GM18951 (cell line): ENCODE results near the gene ASB17.
"Not testable (repeated sequence)": the region's sequence is repeated elsewhere in the genome, so short reads cannot be mapped to it uniquely, and the experiment has no call there.

Experiments
- POLR2A ChIP-seq: IDR thresholded peaks from 4 replicates; pipeline ENCODE4 v1.6.1; 2011; ENCODE audit warnings: mild to moderate bottlenecking; ENCODE audit not compliant: insufficient read length, insufficient read depth; ENCODE audit errors: extremely low read depth
- in situ Hi-C: fragments of 300-500 bp; cut with MboI; formaldehyde crosslinking; loops from one replicate; pipeline ENCODE4 v1.12.0; 2022; ENCODE audit warnings: low sequenced_read_pairs, mixed read lengths, inconsistent platforms; ENCODE audit not compliant: unreplicated experiment

Gene ASB17

GRCh38 chr1:75932304-75932703, at the start of gene ASB17:
Gene ASB17, minus strand, starts transcription at chr1:75932404. Its CDS starts 113 bp downstream, at chr1:75932291.
- TF ChIP-seq POLR2A: no peak
- in situ Hi-C loops: no loop called here

- in situ Hi-C loops: no loop called here
- no peak for TF ChIP-seq POLR2A
Measured at GRCh38 chr1:75980972-75981897, 49.0 kb upstream of the ASB17 start.

DNA sequence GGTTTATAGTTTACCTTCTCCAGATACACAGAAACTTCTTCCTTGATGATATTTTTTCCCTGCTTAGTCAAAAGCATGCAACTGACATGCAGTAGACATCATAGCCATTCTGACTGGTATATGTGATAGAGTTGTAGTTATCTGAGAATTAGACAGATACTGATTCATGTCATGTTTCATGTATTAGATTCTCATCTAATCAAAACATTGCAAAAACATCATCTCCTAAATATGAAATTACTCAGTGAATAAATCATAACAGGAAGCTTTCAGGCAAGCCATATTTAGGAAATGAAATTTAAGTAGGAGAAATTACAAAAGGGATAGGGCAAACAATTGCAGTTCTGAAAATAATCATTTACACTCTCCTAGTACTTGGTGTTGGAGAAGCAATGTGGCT, 38.4 kb upstream of the ASB17 start:
- no peak for TF ChIP-seq POLR2A
- in situ Hi-C loops: no loop called here

DNA sequence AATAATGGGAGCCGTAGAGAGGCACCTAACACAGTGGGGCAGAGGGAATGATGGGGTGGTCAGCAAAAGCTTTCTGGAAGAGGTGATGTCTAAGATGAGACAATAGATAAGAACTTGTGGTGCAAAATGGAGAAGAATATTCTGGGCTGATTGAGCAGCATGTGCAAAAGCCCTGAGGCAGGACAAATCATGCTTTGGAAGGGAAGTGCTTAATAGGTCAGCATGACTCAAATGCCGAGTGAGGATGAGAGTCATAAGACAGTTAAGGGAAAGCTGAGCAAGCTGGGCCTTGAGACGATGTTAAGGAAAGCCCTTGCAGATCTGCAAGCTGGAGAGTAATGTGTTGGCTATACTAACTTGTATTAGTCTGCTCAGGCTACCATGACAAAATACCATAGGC, 37.3 kb upstream of the ASB17 start:
- TF ChIP-seq POLR2A: no peak
- in situ Hi-C loops: no loop called here

DNA sequence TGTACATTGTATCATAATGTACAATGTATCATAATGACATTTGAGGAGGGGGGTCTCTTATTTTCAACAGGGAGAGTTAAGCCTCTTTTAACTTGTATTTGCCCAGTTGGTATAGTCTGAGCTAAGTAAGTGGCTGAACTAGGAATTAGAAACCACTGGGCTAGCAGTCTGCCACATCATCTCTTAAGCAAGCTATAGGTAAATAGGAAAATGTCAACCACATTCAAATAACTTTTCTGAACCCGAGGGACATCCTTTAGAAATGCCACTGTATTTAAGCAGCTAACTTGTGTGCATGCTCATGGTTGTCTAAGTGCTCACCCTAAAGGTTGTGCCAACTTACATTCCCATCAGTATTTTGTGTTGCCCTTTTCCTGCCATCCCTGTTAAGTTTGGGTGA, 35.5 kb upstream of the ASB17 start:
- in situ Hi-C loops: no loop called here
- TF ChIP-seq POLR2A: no peak

- TF ChIP-seq POLR2A: no peak
Measured at GRCh38 chr1:75964760-75965408, 32.7 kb upstream of the ASB17 start.

GRCh38 chr1:75964110-75964759, 32.0 kb upstream of the ASB17 start:
- in situ Hi-C loops: not testable (repeated sequence)

More at GRCh38 chr1:75964760-75965408, 32.7 kb upstream of the ASB17 start:
- in situ Hi-C loops: no loop called here

- TF ChIP-seq POLR2A: no peak
- in situ Hi-C loops: no loop called here
Measured at GRCh38 chr1:75954586-75954985, 22.4 kb upstream of the ASB17 start.

- TF ChIP-seq POLR2A: no peak
- in situ Hi-C loops: no loop called here
Measured at GRCh38 chr1:75953461-75953860, 21.3 kb upstream of the ASB17 start.

DNA sequence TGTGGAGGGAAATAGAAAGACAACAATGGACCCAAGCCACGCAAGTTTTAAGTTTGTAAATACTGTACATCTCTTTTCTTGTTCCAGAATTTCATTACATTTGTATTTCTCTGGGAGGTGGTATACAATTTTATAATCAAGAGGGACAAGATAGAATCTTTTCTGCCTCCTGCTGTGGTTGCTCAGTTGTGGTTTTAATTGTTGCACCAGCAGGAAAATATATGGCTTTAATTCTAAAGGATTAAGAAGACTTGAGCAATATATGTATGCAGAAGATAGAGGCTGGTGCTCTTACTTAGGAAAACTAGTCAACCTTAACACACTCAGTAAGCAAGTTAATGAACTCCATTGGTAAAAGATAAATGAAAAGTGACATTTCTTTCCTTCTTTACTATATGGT, 19.8 kb upstream of the ASB17 start:
- no peak for TF ChIP-seq POLR2A
- in situ Hi-C loops: no loop called here

DNA sequence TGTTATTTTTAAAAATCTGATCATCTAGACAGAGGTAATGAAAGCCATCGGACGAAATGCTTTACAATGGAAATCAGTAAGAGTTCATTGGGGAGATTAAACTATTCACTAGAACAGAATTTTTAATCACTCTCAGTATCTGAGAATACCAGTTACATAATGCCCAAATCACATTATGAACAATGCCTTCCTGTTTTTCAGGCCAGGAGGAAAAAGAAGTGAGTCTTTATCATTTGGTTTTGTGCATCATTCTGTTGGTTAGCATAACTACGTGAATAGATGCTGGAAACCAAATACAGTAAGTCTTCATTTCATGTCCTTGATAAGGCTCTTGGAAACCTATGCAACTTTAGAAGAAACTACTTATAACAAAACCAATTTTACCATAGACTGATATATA, 18.0 kb upstream of the ASB17 start:
- no peak for TF ChIP-seq POLR2A
- in situ Hi-C loops: no loop called here

DNA sequence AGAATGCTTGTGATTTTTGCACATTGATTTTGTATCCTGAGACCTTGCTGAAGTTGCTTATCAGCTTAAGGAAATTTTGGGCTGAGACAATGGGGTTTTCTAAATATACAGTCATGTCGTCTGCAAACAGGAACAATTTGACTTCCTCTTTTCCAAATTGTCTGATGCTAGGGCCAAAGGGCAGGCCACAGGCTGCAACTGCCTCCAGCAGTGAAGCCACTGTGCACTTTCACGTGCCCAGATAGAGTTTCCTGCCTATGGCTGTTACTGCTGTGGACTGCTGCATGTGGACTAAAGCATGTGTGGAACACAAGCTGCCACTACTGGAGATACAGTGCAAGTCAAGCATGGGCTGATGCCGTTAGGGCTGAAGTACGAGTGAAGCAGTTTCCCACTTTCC, 10.8 kb upstream of the ASB17 start:
- in situ Hi-C loops: not testable (repeated sequence)

DNA sequence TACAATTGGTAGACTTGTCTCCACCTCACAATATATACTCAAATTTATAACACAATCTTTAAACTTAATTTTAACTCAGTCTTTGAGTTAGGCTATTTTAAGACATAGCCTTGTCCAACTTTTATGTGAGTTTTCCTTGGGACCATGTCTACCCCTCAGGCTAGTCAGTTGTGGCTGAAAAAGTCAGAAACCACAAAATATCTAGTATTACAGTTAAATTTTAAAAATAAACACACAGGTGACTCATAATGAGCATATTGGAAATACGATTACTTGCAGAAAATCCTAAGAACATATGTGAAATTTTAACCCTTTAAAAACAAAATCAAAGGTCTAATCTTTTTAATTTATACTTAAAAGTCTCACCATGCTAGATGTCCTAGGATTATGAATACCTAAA, 4.8 kb upstream of the ASB17 start:
- no peak for TF ChIP-seq POLR2A
- in situ Hi-C loops: no loop called here

DNA sequence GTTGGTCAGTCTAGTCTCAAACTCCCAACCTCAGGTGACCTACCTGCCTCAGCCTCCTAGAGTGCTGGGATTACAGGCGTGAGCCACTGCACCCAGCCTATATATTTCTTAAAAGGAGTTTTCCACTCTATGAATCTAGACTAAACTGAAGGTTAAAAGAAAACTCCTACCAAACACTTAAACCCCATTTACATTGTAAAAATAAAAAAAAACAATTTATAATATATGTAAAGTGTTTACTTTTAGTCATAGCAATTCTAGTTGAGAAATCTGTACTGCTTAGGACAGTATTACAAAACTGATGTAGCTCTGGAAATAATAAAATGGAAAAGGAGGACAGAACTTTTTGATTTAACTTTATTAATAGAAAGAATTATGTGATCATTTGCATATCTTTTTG, 9.5 kb downstream of the ASB17 start:
- no peak for TF ChIP-seq POLR2A
- in situ Hi-C loops: no loop called here
